ENCODE data around the gene RALY. TPM values are rescaled to one million over a fixed set of nuclear protein-coding genes. Genes with fewer than 3 reads are reported as not detected.

The RALY gene
- total RNA-seq (2021; ENCODE audit: unreplicated experiment), result 164 TPM
- 210 TPM for polyA plus RNA-seq (2012; ENCODE audit: insufficient read length)
- percentile 92 among the genes with signal in this experiment for Bru-seq, nascent RNA
- BruChase-seq, experiment 1, labeled RNA remaining after a 2-hour chase, result percentile 76 among the genes with signal in this experiment
- BruChase-seq, experiment 2, labeled RNA remaining after a 6-hour chase, result percentile 80 among the genes with signal in this experiment
- long read RNA-seq, full-length matches to known transcripts, result 223 of 339 reads
- long read RNA-seq, partial matches to known transcripts, result 52 of 339 reads
- long read RNA-seq, other reads (novel, unspliced or antisense), result 64 of 339 reads

- peak; percentile 87 for ATAC-seq
- intact Hi-C loops (cut with micrococcal nuclease; ENCODE audit: unreplicated experiment), result no loop called here
- no peaks in the 10 kb centered on the region for H3K27me3 ChIP-seq (ENCODE audit: control insufficient read depth, insufficient read depth, low read length)
- TF ChIP-seq POLR2AphosphoS5 (IDR thresholded peaks at IDR 0.05; ENCODE audit: low read depth, low read length) (peak; percentile 65), CTCF (IDR thresholded peaks at IDR 0.05) (no peak), SIN3A (IDR thresholded peaks at IDR 0.05; ENCODE audit: borderline replicate concordance, insufficient read depth, low read depth, low read length) (0 out of 2 replicates have a peak, but pooled peaks have one; percentile 89)
- no TSS peak for BruUV-seq (replicated peaks)
- peaks cover 5% of the 10 kb centered on the region for H3K36me3 ChIP-seq (ENCODE audit: control insufficient read depth, insufficient read depth, low read length)
- ChIA-PET POLR2A (interaction anchor here (0.6 to 1.1 kb wide), 12 partner anchors 17 to 1511 kb away, joined by 3 to 7 read pairs (median 3); no protein-coding TSS in a partner anchor), CTCF (interaction anchor here (0.6 to 0.7 kb wide), 4 partner anchors 28 to 884 kb away, joined by 5 to 10 read pairs (median 7); no protein-coding TSS in a partner anchor)
- peak within 1 kb of the TSS; percentile 99 for H3K27ac ChIP-seq (ENCODE audit: low read length)
- no peak for DNase-seq (ENCODE audit: low read depth, low spot score)
- peaks cover 18% of the 10 kb centered on the region for H3K4me1 ChIP-seq (ENCODE audit: control insufficient read depth, insufficient read depth, low read length)
- in situ Hi-C loops (cut with HindIII; ENCODE audit: low pct_unique_long_range_greater_than_20kb, low sequenced_read_pairs), result no loop called here
- H3K9me3 ChIP-seq (ENCODE audit: control insufficient read depth, insufficient read depth, low read depth, low read length), result no peaks in the 10 kb centered on the region
- peak within 1 kb of the TSS; percentile 88 to 99 for H3K4me3 ChIP-seq (ENCODE audit: low read depth in 2 of 2, low read length in 2 of 2)
These were observed at the start of gene RALY for GRCh38 chr20:33993576-33994221. Gene RALY (plus strand): TSS chr20:33993911. CDS start chr20:34072075, 78,164 bp downstream.

- Histone ChIP-seq H3K27me3 (ENCODE audit: control insufficient read depth, insufficient read depth, low read length) (no peaks in the 10 kb centered on the region), H3K4me1 (ENCODE audit: control insufficient read depth, insufficient read depth, low read length) (no peaks in the 10 kb centered on the region), H3K36me3 (ENCODE audit: control insufficient read depth, insufficient read depth, low read length) (no peaks in the 10 kb centered on the region), H3K4me3 (ENCODE audit: low read depth in 2 of 2, low read length in 2 of 2) (no peak overlapping the region), H3K9me3 (ENCODE audit: control insufficient read depth, insufficient read depth, low read depth, low read length) (peaks cover 8% of the 10 kb centered on the region; the same call in 1 of the 2 replicates), H3K27ac (ENCODE audit: low read length) (no peak overlapping the region)
- intact Hi-C loops (cut with micrococcal nuclease; ENCODE audit: unreplicated experiment), result no loop called here
- ChIA-PET POLR2A (no interaction called here), CTCF (no interaction called here)
- TF ChIP-seq TCF7L2 (IDR thresholded peaks at IDR 0.05; ENCODE audit: low read depth, low read length) (no peak), CTCF (IDR thresholded peaks at IDR 0.05) (no peak), REST (IDR thresholded peaks at IDR 0.05; ENCODE audit: insufficient read depth in 1 of 2, low read depth in 2 of 2, low read length in 1 of 2) (no peak), SIN3A (IDR thresholded peaks at IDR 0.05; ENCODE audit: borderline replicate concordance, insufficient read depth, low read depth, low read length) (no peak), POLR2AphosphoS5 (IDR thresholded peaks at IDR 0.05; ENCODE audit: low read depth, low read length) (no peak)
- in situ Hi-C loops (cut with HindIII; ENCODE audit: low pct_unique_long_range_greater_than_20kb, low sequenced_read_pairs), result no loop called here
- ATAC-seq (no peak), DNase-seq (ENCODE audit: low read depth, low spot score) (no peak)
- no TSS peak for BruUV-seq (replicated peaks)
These were observed 48.8 kb upstream of the RALY start for GRCh38 chr20:33944914-33945313.
